Measurements from ENCODE around the gene SEMA6A.

SEMA6A gene

DNA sequence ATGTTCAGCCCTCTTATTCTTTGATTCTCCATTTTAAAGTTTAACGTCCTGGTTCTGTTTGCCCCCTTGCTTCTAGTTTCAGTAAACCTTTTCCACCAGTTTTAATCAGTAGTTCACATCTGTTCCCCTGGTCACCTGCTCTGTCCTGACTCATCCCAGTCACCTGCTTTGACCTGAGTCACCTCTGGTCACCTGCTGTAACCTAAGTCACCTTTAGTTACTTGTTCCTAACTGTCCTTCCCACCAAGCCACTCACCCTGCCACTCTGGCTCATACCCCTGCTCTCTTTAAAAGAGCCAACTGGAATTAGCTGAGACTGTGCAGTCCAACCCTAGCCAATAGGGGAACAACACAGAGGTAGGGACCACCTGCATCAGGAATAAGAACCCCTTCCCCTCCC lies 43.0 kb downstream of the SEMA6A start:
- no peaks in the 10 kb centered on the region for H3K36me3 ChIP-seq
- no peaks in the 10 kb centered on the region for H3K9me3 ChIP-seq
- H3K27me3 ChIP-seq = no peaks in the 10 kb centered on the region
- peaks cover 34% of the 10 kb centered on the region for H3K4me1 ChIP-seq
- TF ChIP-seq CTCF (IDR thresholded peaks at IDR 0.05; ENCODE audit: low read depth, low read length) = no peak
- H3K4me3 ChIP-seq (ENCODE audit: low read depth, low read length) = no peak overlapping the region
- no peak for DNase-seq

- H3K36me3 ChIP-seq = no peaks in the 10 kb centered on the region
- no peak for TF ChIP-seq CTCF (IDR thresholded peaks at IDR 0.05; ENCODE audit: low read depth, low read length)
- H3K27me3 ChIP-seq = no peaks in the 10 kb centered on the region
- H3K4me1 ChIP-seq = peaks cover 35% of the 10 kb centered on the region
- DNase-seq = no peak
- no peaks in the 10 kb centered on the region for H3K9me3 ChIP-seq
- H3K4me3 ChIP-seq (ENCODE audit: low read depth, low read length) = no peak overlapping the region
Measured at GRCh38 chr5:116531117-116531516, 43.5 kb downstream of the SEMA6A start.

- Histone ChIP-seq H3K4me3 (ENCODE audit: low read depth, low read length) (no peak overlapping the region), H3K9me3 (no peaks in the 10 kb centered on the region), H3K27me3 (no peaks in the 10 kb centered on the region), H3K36me3 (no peaks in the 10 kb centered on the region), H3K4me1 (peaks cover 37% of the 10 kb centered on the region)
- no peak for TF ChIP-seq CTCF (IDR thresholded peaks at IDR 0.05; ENCODE audit: low read depth, low read length)
- DNase-seq = no peak
Measured at GRCh38 chr5:116530276-116530675, 44.3 kb downstream of the SEMA6A start.

- no peak for DNase-seq
Measured at GRCh38 chr5:116529615-116530014, 45.0 kb downstream of the SEMA6A start.

DNA sequence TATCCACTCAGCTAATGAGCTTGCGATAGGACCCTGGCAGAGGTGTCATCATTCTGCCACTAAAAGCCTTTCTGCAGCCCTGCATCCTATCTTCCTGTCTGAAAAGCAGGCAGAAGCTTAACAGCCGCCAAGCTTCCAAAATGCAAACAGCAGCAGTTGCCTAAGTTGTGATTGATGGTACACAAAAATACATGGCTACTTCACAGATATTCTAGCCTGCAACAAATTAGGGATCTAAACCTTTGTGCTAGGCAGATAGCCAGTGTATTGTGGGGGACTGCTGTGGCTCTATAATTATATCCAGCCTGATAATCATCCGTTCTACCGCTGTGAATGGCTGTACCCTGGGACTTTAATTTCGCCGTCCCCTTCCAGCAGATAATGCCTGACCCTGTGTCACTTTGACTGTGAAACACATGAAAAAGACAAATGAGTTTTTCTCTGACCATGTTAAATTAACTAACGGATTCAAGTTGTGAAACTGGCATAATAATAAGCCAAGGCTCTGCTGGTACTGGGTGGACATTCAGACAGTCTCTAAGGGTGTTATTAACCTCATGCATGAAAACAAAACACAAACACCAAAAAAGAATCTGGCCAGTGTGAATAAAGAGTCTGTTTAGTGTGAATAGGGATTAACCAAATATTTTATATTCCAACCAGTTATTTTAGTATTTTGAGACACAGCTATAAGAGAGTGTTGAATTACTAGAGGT lies 45.9 kb downstream of the SEMA6A start:
- Histone ChIP-seq H3K9me3 (no peaks in the 10 kb centered on the region), H3K4me3 (ENCODE audit: low read depth, low read length) (peak overlapping the region; percentile 27), H3K36me3 (no peaks in the 10 kb centered on the region), H3K27me3 (no peaks in the 10 kb centered on the region), H3K4me1 (peaks cover 45% of the 10 kb centered on the region)
- DNase-seq = peak; percentile 71
- TF ChIP-seq CTCF (IDR thresholded peaks at IDR 0.05; ENCODE audit: low read depth, low read length) = peak; percentile 12; the same call in 1 of the 2 replicates

More at GRCh38 chr5:116529615-116530014, 45.0 kb downstream of the SEMA6A start:
- no peaks in the 10 kb centered on the region for H3K27me3 ChIP-seq
- H3K36me3 ChIP-seq = no peaks in the 10 kb centered on the region
- TF ChIP-seq CTCF (IDR thresholded peaks at IDR 0.05; ENCODE audit: low read depth, low read length) = no peak
- H3K4me3 ChIP-seq (ENCODE audit: low read depth, low read length) = peak overlapping the region; percentile 27; the same call in 1 of the 2 replicates
- H3K9me3 ChIP-seq = no peaks in the 10 kb centered on the region
- peaks cover 44% of the 10 kb centered on the region for H3K4me1 ChIP-seq

DNA sequence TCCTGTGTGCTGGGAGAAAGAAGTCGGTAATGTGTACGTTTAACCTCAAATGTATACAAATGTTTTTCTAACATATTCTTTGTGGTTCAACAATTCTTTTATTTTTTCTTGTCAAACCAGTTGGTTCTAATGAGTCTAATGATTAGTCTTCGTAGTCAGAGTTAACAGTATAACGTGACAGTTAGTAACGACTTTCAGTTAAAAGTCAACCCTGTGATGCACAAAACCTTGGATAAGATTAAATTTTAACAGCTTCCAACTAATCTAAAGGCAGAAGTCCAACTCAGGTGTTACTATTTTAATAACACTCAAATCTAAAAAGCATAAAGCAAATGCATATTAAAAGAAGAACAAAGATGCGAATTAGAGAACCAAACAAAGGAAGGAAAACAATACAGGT lies 47.0 kb downstream of the SEMA6A start:
- no peak for TF ChIP-seq CTCF (IDR thresholded peaks at IDR 0.05; ENCODE audit: low read depth, low read length)
- peak overlapping the region; percentile 27 for H3K4me3 ChIP-seq (ENCODE audit: low read depth, low read length)
- no peaks in the 10 kb centered on the region for H3K9me3 ChIP-seq
- no peaks in the 10 kb centered on the region for H3K36me3 ChIP-seq
- H3K4me1 ChIP-seq = peaks cover 52% of the 10 kb centered on the region
- no peaks in the 10 kb centered on the region for H3K27me3 ChIP-seq
- no peak for DNase-seq

Measured in BE2C (cell line).